Glutamatergic neuron (in vitro differentiated cells): ENCODE results near the gene KLHL1. TPM values are rescaled to one million over a fixed set of nuclear protein-coding genes. Genes with fewer than 3 reads are reported as not detected.

Experiments
- DNase-seq: peaks from one replicate; pipeline ENCODE4 v3.0.0; 2022
- H3K27ac Mint-ChIP-seq: one replicate; pipeline ENCODE4 v1.8.0; 2020; ENCODE audit warnings: mild to moderate bottlenecking, mixed read lengths, inconsistent platforms; ENCODE audit not compliant: unreplicated experiment
- H3K27me3 Mint-ChIP-seq: one replicate; pipeline ENCODE4 v1.8.0; 2020; ENCODE audit warnings: mild to moderate bottlenecking, moderate library complexity, mixed read lengths, inconsistent platforms; ENCODE audit not compliant: unreplicated experiment
- H3K36me3 Mint-ChIP-seq: one replicate; pipeline ENCODE4 v1.8.0; 2020; ENCODE audit warnings: mild to moderate bottlenecking, mixed read lengths, inconsistent platforms; ENCODE audit not compliant: unreplicated experiment
- H3K4me1 Mint-ChIP-seq: one replicate; pipeline ENCODE4 v1.8.0; 2020; ENCODE audit warnings: mild to moderate bottlenecking, low read depth, mixed read lengths, inconsistent platforms; ENCODE audit not compliant: unreplicated experiment
- H3K4me3 Mint-ChIP-seq: one replicate; pipeline ENCODE4 v1.8.0; 2020; ENCODE audit warnings: mild to moderate bottlenecking, mixed read lengths, inconsistent platforms; ENCODE audit not compliant: unreplicated experiment
- H3K9me3 Mint-ChIP-seq: one replicate; pipeline ENCODE4 v1.8.0; 2020; ENCODE audit warnings: mild to moderate bottlenecking, moderate library complexity, mixed read lengths, inconsistent platforms; ENCODE audit not compliant: unreplicated experiment
- total RNA-seq: library from RNA; stranded (reverse); fragmentation: NEBNext Ultra II Directional; extraction: Animal tissue kit (Norgen Biotek cat#: 25700); gene quantifications from one replicate; pipeline ENCODE4 v1.2.1, GENCODE V29; 2021; ENCODE audit not compliant: unreplicated experiment
- TF ChIP-seq, protein P1 (sequence below): fragments of 200-600 bp; sonication (generic); IDR thresholded peaks from one replicate; pipeline ENCODE4 v1.5.0; 2021; ENCODE audit not compliant: partially characterized antibody, unreplicated experiment

The KLHL1 gene
- total RNA-seq, 1 donor from 2014 or later, result not detected

DNA sequence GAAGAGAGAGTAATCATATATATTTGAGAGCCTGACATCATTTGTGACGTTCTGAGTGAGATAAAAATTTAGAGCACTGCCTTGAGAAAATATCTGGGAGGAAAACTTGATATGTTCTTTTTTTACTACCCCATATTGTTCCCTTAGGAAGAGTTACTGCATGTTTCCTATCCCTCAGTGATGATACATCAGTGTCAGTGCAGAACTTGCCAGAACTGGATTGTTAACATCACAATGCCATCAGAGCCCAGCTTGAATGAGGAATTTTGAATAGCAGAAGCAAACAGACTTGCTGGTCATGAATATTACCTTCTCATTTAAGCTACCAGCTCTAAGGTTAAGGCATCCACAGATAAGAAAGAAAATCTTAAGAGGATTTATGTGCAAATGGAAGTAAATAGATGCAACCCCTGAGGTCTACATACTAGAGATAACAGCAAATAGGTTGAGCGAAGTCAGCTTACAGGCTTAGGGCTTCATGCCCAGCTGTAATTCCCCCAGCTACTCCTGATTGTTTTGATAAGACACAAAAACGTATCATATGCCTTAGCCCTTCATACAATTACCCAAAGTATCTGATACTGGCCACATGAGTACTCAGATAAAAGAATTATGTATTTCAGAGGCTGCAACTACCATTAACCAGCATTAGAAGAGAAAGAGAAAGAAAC lies 314.3 kb downstream of the KLHL1 start:
- DNase-seq, result no peak
- no peaks in the 10 kb centered on the region for H3K4me1 Mint-ChIP-seq
- no peak overlapping the region for H3K27ac Mint-ChIP-seq
- H3K36me3 Mint-ChIP-seq, result no peaks in the 10 kb centered on the region
- TF ChIP-seq, protein P1, sequence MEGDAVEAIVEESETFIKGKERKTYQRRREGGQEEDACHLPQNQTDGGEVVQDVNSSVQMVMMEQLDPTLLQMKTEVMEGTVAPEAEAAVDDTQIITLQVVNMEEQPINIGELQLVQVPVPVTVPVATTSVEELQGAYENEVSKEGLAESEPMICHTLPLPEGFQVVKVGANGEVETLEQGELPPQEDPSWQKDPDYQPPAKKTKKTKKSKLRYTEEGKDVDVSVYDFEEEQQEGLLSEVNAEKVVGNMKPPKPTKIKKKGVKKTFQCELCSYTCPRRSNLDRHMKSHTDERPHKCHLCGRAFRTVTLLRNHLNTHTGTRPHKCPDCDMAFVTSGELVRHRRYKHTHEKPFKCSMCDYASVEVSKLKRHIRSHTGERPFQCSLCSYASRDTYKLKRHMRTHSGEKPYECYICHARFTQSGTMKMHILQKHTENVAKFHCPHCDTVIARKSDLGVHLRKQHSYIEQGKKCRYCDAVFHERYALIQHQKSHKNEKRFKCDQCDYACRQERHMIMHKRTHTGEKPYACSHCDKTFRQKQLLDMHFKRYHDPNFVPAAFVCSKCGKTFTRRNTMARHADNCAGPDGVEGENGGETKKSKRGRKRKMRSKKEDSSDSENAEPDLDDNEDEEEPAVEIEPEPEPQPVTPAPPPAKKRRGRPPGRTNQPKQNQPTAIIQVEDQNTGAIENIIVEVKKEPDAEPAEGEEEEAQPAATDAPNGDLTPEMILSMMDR, result no peak
- no peak overlapping the region for H3K4me3 Mint-ChIP-seq
- no peaks in the 10 kb centered on the region for H3K27me3 Mint-ChIP-seq
- no peaks in the 10 kb centered on the region for H3K9me3 Mint-ChIP-seq

DNA sequence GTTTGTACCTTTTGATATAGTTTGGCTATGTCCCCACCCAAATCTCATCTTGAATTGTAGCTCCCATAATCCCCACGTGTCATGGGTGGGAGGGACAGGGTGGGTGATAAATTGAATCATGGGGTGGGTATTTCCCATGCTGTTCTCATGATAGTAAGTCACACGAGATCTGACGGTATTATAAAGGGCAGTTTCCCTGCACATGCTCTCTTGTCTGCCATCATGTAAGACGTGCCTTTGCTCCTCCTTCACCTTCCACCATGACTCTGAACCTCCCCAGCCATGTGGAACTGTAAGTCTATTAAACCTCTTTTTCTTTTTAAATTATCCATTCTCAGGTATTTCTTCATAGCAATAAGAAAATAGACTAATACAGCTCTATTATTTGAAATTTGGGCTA lies 331.3 kb downstream of the KLHL1 start:
- H3K36me3 Mint-ChIP-seq, result peaks cover 1% of the 10 kb centered on the region
- no peak for DNase-seq
- no peaks in the 10 kb centered on the region for H3K9me3 Mint-ChIP-seq
- H3K27ac Mint-ChIP-seq, result no peak overlapping the region
- TF ChIP-seq, protein P1, result no peak
- peaks cover 3% of the 10 kb centered on the region for H3K27me3 Mint-ChIP-seq
- no peaks in the 10 kb centered on the region for H3K4me1 Mint-ChIP-seq
- H3K4me3 Mint-ChIP-seq, result no peak overlapping the region

DNA sequence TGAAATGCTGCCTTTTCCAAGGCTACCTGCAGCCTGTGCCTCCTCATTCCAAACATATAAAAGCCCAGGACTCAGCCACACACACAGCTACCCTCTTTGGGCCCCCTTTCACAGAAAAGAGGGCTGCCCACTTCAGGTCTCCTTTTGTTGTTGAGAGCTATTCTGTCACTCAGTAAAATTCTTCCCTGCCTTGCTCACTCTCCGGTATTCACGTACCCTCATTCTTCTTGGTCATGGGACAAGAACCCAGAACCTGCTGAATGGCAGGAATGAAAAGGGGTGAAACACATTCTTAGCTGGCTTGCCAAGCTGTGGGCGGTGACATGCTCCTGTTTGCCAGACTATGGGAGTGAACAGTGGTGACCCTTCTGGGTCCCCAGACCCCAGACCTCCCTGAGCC lies 338.6 kb downstream of the KLHL1 start:
- no peak overlapping the region for H3K27ac Mint-ChIP-seq
- H3K36me3 Mint-ChIP-seq, result no peaks in the 10 kb centered on the region
- DNase-seq, result no peak
- no peak overlapping the region for H3K4me3 Mint-ChIP-seq
- H3K9me3 Mint-ChIP-seq, result peaks cover 1% of the 10 kb centered on the region
- TF ChIP-seq, protein P1, result no peak
- no peaks in the 10 kb centered on the region for H3K4me1 Mint-ChIP-seq
- no peaks in the 10 kb centered on the region for H3K27me3 Mint-ChIP-seq

DNA sequence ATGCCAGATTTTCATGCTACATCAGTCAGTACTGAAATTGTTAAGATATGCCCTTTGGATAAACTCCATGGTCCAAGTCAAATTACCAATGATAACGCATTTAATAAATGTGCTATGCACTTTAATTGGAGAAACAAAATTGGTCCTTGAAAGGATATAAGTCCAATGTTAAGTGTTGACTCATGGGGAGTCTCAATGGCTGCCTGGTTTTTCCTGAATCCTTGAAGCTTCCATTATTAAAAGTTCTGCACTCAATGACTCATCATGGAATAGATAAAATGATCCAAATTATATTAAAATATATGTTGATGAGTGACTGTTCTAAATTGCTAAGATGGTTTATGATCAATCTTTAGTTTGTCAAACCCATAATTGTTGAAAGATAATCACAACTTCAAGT lies 346.7 kb downstream of the KLHL1 start:
- Mint-ChIP-seq H3K27ac (no peak overlapping the region), H3K9me3 (no peaks in the 10 kb centered on the region), H3K4me1 (no peaks in the 10 kb centered on the region), H3K27me3 (no peaks in the 10 kb centered on the region), H3K36me3 (no peaks in the 10 kb centered on the region), H3K4me3 (no peak overlapping the region)
- DNase-seq, result no peak
- TF ChIP-seq, protein P1, result no peak

DNA sequence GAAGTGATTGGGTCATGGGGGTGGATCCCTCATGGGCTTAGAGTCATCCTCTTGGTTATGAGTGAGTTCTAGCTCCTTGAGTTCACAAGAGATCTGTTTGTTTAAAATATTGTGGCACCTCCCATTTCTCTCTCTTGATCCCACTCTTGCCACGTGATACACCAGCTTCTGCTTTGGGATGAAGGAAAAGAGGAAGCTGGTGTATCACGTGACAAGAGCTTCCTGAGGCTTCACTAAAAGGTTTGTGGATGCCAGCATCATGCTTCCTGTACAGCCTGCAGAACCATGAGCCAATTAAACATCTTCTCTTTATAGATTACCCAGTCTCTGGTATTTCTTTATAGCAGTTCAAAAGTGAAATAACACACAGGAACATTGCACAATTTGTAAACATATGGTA lies 353.2 kb downstream of the KLHL1 start:
- no peaks in the 10 kb centered on the region for H3K9me3 Mint-ChIP-seq

More for the DNA sequence above, 353.2 kb downstream of the KLHL1 start:
- no peak overlapping the region for H3K27ac Mint-ChIP-seq
- no peaks in the 10 kb centered on the region for H3K36me3 Mint-ChIP-seq
- no peaks in the 10 kb centered on the region for H3K4me1 Mint-ChIP-seq
- no peaks in the 10 kb centered on the region for H3K27me3 Mint-ChIP-seq
- no peak overlapping the region for H3K4me3 Mint-ChIP-seq
- TF ChIP-seq, protein P1, result no peak
- DNase-seq, result no peak
